Smooth muscle cell (in vitro differentiated cells): Measurements from ENCODE around the gene SNRPD3. TPM values are rescaled to one million over a fixed set of nuclear protein-coding genes. Genes with fewer than 3 reads are reported as not detected.
A peak's percentile ranks its signal among the peaks of the same experiment; 100 is the strongest.

ENCODE experiments used
- DNase-seq: peaks from one replicate; lab custom pipeline; 2025; ENCODE audit not compliant: unreplicated experiment; lab: John Stamatoyannopoulos, UW
- H2AFZ ChIP-seq: fragments of 200-600 bp; sonication (generic); 2 replicates; pipeline ENCODE4 v1.6.0; 2016; ENCODE audit warnings: antibody characterized with exemption, low read depth, mild to moderate bottlenecking
- H3F3A ChIP-seq: fragments of 200-600 bp; sonication (generic); 2 replicates; pipeline ENCODE4 v1.6.0; 2017; ENCODE audit warnings: antibody characterized with exemption, low read depth
- H3K27ac ChIP-seq: fragments of 200-600 bp; sonication (generic); 2 replicates; pipeline ENCODE4 v1.5.1; 2016; ENCODE audit warnings: low read depth, mild to moderate bottlenecking
- H3K27me3 ChIP-seq: fragments of 200-600 bp; sonication (generic); 2 replicates; pipeline ENCODE4 v1.6.1; 2016; ENCODE audit warnings: low read depth, mild to moderate bottlenecking
- H3K36me3 ChIP-seq: fragments of 200-600 bp; sonication (generic); 2 replicates; pipeline ENCODE4 v1.5.1; 2016; ENCODE audit warnings: low read depth
- H3K4me1 ChIP-seq: fragments of 200-600 bp; sonication (generic); 2 replicates; pipeline ENCODE4 v1.5.1; 2016; ENCODE audit warnings: low read depth
- H3K4me2 ChIP-seq: fragments of 200-600 bp; sonication (generic); 2 replicates; pipeline ENCODE4 v1.6.0; 2016; ENCODE audit warnings: mild to moderate bottlenecking
- H3K4me3 ChIP-seq: fragments of 200-600 bp; sonication (generic); 2 replicates; pipeline ENCODE4 v1.5.1; 2016; ENCODE audit warnings: mild to moderate bottlenecking
- H3K79me2 ChIP-seq: fragments of 200-600 bp; sonication (generic); 2 replicates; pipeline ENCODE4 v1.6.0; 2016; ENCODE audit warnings: low read depth, mild to moderate bottlenecking
- H3K9ac ChIP-seq: fragments of 200-600 bp; sonication (generic); 2 replicates; pipeline ENCODE4 v1.6.0; 2016; ENCODE audit warnings: low read depth
- H3K9me3 ChIP-seq: fragments of 200-600 bp; sonication (generic); replicated peaks from 2 replicates; pipeline ENCODE4 v1.5.1; 2016; ENCODE audit warnings: low read depth
- H4K20me1 ChIP-seq: fragments of 200-600 bp; sonication (generic); 2 replicates; pipeline ENCODE4 v1.6.0; 2016; ENCODE audit warnings: low read depth
- WGBS: methylation state at CpG from one replicate; pipeline ENCODE4 v1.1.7; 2016; ENCODE audit warnings: low lambda C conversion rate; 5-methylcytosine and 5-hydroxymethylcytosine counted together
- polyA plus RNA-seq: library from polyadenylated mRNA; unstranded; fragments of >200 nt; fragmentation: Nextera tagmentation; extraction: Ambion mirVana; gene quantifications from 2 replicates; pipeline ENCODE4 v1.2.1, GENCODE V29; 2016
- total RNA-seq: library from RNA; depleted of rRNA; stranded (reverse); fragments of >200 nt; gene quantifications from 2 replicates; pipeline ENCODE4 v1.2.3, GENCODE V29; 2014
- TF ChIP-seq, protein P1 (sequence below): fragments of 200-600 bp; sonication (generic); IDR thresholded peaks from 2 replicates; pipeline ENCODE4 v1.5.1; 2017; ENCODE audit warnings: borderline replicate concordance, mild to moderate bottlenecking, antibody characterized with exemption; ENCODE audit not compliant: insufficient read depth, poor library complexity, severe bottlenecking

SNRPD3 gene
- total and polyA plus RNA-seq, 2 experiments from 2014 or later, result 97.6 to 114 TPM

DNA sequence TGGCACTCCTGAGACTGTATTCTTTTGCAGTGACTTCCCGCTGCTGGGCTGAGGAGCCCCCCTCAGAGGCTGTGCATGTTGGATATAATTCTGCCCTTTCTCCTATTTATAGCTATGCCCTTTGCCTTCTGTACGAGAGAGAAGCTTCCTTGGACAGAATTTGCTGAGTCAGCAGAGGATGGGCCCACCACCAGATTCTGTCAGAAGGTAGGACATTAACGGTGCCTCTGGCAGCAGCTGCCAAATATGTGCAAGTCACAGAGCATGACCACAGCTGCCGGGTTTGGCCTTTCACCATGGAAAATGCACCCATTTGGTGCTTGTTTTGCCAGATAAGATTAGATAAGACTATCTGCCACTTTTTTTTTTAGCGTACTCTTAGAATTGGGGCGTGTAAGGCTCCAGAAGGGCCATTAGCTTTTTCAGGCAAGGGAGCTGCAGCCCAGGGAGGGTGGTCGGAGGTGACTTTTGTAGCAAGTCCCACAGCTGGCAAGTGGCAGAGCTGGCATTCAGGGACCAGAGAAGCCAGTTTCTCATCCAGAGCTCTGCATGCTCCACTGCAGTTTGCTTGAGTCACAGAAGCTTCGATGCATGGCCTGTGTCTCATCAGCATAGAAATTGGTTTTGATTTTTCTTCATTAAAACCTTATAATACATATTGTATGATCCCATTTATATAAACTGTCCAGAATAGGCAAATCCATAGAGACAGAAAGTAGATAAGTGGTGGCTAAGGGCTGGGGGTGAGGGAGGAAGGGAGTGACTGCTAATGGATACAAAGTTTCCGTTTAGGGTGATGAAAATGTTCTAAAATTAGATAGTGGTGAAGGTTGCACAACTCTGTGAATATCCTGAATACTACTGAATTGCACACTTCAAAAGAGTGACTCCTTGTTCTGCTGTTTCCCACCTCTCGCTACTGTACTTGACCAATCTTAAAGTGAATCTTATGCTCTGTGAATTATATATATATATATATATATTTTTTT, 44.9 kb upstream of the SNRPD3 start:
- H3K4me3 ChIP-seq, result no peak overlapping the region
- TF ChIP-seq, protein P1, sequence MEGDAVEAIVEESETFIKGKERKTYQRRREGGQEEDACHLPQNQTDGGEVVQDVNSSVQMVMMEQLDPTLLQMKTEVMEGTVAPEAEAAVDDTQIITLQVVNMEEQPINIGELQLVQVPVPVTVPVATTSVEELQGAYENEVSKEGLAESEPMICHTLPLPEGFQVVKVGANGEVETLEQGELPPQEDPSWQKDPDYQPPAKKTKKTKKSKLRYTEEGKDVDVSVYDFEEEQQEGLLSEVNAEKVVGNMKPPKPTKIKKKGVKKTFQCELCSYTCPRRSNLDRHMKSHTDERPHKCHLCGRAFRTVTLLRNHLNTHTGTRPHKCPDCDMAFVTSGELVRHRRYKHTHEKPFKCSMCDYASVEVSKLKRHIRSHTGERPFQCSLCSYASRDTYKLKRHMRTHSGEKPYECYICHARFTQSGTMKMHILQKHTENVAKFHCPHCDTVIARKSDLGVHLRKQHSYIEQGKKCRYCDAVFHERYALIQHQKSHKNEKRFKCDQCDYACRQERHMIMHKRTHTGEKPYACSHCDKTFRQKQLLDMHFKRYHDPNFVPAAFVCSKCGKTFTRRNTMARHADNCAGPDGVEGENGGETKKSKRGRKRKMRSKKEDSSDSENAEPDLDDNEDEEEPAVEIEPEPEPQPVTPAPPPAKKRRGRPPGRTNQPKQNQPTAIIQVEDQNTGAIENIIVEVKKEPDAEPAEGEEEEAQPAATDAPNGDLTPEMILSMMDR, result no peak
- WGBS, result 54% methylated on average over 10 of the region's 10 CpGs

DNA sequence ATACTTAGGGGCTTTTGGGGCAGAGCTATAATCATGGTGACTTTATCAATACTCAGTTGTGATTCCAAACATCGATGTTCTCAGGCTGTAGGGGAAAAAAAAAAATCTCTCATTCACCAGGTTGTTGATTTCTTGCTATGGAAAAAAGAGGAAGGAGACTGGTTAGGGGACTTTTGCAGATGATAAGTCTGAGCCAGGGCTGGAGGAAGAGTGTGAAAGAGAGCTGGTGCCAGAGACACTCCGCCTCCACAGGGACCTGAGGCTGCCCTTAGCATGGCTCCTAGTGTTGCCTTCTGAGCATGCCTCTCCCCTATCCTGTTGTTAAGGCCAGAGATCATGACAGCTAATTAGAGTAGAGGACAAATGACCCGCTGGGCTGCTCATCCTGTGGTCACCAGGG, 43.8 kb upstream of the SNRPD3 start:
- no peak for DNase-seq
- Histone ChIP-seq H4K20me1 (no peaks in the 10 kb centered on the region), H2AFZ (no peak overlapping the region), H3K9me3 (no peaks in the 10 kb centered on the region), H3K79me2 (no peaks in the 10 kb centered on the region), H3K4me1 (peaks cover 11% of the 10 kb centered on the region), H3K4me2 (no peak overlapping the region), H3F3A (peaks cover 4% of the 10 kb centered on the region), H3K9ac (no peak overlapping the region), H3K4me3 (no peak overlapping the region), H3K27ac (no peak overlapping the region), H3K36me3 (no peaks in the 10 kb centered on the region), H3K27me3 (peaks cover 10% of the 10 kb centered on the region)
- 86% methylated on average over 3 of the region's 3 CpGs for WGBS
- TF ChIP-seq, protein P1, result no peak

More for the DNA sequence above, 44.9 kb upstream of the SNRPD3 start:
- no peaks in the 10 kb centered on the region for H4K20me1 ChIP-seq
- peaks cover 2% of the 10 kb centered on the region for H3F3A ChIP-seq
- H3K79me2 ChIP-seq, result no peaks in the 10 kb centered on the region
- peaks cover 10% of the 10 kb centered on the region for H3K27me3 ChIP-seq
- no peaks in the 10 kb centered on the region for H3K9me3 ChIP-seq
- no peak for DNase-seq
- no peak overlapping the region for H2AFZ ChIP-seq
- peak overlapping the region; percentile 17 for H3K4me2 ChIP-seq
- H3K27ac ChIP-seq, result no peak overlapping the region
- no peak overlapping the region for H3K9ac ChIP-seq
- H3K36me3 ChIP-seq, result no peaks in the 10 kb centered on the region
- peaks cover 13% of the 10 kb centered on the region for H3K4me1 ChIP-seq

DNA sequence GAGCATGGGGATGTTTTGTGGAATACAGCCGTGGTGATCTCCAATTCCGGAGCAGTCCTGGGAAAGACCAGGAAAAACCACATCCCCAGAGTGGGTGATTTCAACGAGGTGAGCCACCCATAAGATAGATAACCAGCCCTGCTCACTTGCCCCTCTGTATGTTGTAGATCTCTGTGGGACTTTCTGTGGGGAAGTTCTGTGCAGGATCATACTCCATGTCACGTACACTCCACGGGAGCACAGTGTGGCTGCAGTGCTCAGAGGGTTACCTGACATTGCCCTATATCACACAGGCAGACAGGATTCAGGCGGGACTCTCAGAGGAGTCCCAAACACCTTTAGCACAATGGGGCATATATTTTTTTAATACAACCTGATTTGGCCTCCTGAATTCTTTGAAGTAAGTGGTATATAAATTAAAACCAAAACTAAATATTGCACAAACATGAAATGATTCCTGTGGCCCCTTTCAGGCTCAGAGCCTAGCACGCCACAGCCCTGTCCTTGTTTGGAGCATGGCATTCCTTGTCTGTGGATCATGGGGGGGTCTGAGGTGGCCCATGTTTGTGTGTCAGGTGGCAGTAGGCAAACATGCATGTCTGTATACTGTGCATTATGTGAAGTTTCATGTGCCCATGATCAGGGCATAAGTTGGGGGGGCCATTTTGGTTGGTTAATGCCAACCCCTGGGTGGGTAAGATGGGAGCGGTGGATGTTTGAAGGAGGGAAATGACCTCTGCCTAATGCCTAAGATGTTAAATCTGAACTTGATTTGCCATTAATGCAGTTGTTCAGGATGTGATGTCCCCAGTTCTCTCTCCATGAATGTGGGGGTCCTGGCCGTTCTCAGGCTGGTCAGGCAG, 42.2 kb upstream of the SNRPD3 start:
- no peak for DNase-seq
- Histone ChIP-seq H3K27ac (no peak overlapping the region), H3K9ac (no peak overlapping the region), H3K4me2 (no peak overlapping the region), H3K4me3 (no peak overlapping the region), H2AFZ (no peak overlapping the region), H3K27me3 (peaks cover 10% of the 10 kb centered on the region), H3K79me2 (no peaks in the 10 kb centered on the region), H3F3A (peaks cover 4% of the 10 kb centered on the region), H4K20me1 (no peaks in the 10 kb centered on the region), H3K36me3 (no peaks in the 10 kb centered on the region), H3K4me1 (peaks cover 8% of the 10 kb centered on the region), H3K9me3 (no peaks in the 10 kb centered on the region)
- WGBS, result 96% methylated on average over 9 of the region's 9 CpGs
- TF ChIP-seq, protein P1, result no peak
